Cardiac muscle cell (in vitro differentiated cells and primary cell): Measurements from ENCODE around the gene SAMD4B. TPM values are rescaled to one million over a fixed set of nuclear protein-coding genes. Genes with fewer than 3 reads are reported as not detected.

ENCODE experiments used
- DNase-seq, 2 donors: peaks; one replicate each; pipeline versions ENCODE4 v3.0.0 to v3.0.0-alpha.2; 2010 to 2017; ENCODE audit warnings: low read depth in 1 of 2, low spot score in 1 of 2
- H3K27ac ChIP-seq: fragments of 200-600 bp; sonication (generic); 2 replicates; pipeline ENCODE4 v1.5.1; 2016
- H3K27me3 ChIP-seq: fragments of 200-600 bp; sonication (generic); 2 replicates; pipeline ENCODE4 v1.6.0; 2016; ENCODE audit warnings: control low read depth
- H3K36me3 ChIP-seq: fragments of 200-600 bp; sonication (generic); 2 replicates; pipeline ENCODE4 v1.5.1; 2016; ENCODE audit warnings: control low read depth
- H3K4me1 ChIP-seq: fragments of 200-600 bp; sonication (generic); 2 replicates; pipeline ENCODE4 v1.8.1; 2017; ENCODE audit warnings: low read depth, mild to moderate bottlenecking, mixed run types
- H3K4me3 ChIP-seq: fragments of 200-600 bp; sonication (generic); 2 replicates; pipeline ENCODE4 v1.5.1; 2016; ENCODE audit warnings: mild to moderate bottlenecking
- H3K9me3 ChIP-seq: fragments of 200-600 bp; sonication (generic); 2 replicates; pipeline ENCODE4 v1.5.1; 2017; ENCODE audit warnings: low read depth, mild to moderate bottlenecking, control low read depth
- polyA plus RNA-seq: library from polyadenylated mRNA; unstranded; fragments of >200 nt; fragmentation: Nextera tagmentation; extraction: Ambion mirVana; gene quantifications from 2 replicates; pipeline ENCODE4 v1.2.1, GENCODE V29; 2016
- total RNA-seq: library from RNA; depleted of rRNA; stranded (reverse); fragments of >200 nt; gene quantifications from 2 replicates; pipeline ENCODE4 v1.2.3, GENCODE V29; 2016
- TF ChIP-seq, protein P1 (sequence below): IDR thresholded peaks from 2 replicates; pipeline ENCODE4 v1.5.1; 2012; ENCODE audit warnings: low read depth, mild to moderate bottlenecking, low read length

Gene SAMD4B
- total and polyA plus RNA-seq, 2 experiments from 2014 or later = 120 to 183 TPM

GRCh38 chr19:39406656-39407409 is 64.6 kb downstream of the SAMD4B start, which contains the start of gene ZFP36:
TSS of gene ZFP36 (plus strand) at chr19:39406847. CDS start at chr19:39406905, 58 bp downstream.
- Histone ChIP-seq H3K9me3 (no peaks in the 10 kb centered on the region), H3K36me3 (no peaks in the 10 kb centered on the region), H3K27ac (peak within 1 kb of the TSS; percentile 86), H3K4me1 (peaks cover 27% of the 10 kb centered on the region), H3K27me3 (no peaks in the 10 kb centered on the region), H3K4me3 (peak within 1 kb of the TSS; percentile 89)
- TF ChIP-seq, protein P1, sequence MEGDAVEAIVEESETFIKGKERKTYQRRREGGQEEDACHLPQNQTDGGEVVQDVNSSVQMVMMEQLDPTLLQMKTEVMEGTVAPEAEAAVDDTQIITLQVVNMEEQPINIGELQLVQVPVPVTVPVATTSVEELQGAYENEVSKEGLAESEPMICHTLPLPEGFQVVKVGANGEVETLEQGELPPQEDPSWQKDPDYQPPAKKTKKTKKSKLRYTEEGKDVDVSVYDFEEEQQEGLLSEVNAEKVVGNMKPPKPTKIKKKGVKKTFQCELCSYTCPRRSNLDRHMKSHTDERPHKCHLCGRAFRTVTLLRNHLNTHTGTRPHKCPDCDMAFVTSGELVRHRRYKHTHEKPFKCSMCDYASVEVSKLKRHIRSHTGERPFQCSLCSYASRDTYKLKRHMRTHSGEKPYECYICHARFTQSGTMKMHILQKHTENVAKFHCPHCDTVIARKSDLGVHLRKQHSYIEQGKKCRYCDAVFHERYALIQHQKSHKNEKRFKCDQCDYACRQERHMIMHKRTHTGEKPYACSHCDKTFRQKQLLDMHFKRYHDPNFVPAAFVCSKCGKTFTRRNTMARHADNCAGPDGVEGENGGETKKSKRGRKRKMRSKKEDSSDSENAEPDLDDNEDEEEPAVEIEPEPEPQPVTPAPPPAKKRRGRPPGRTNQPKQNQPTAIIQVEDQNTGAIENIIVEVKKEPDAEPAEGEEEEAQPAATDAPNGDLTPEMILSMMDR = no peak
- DNase-seq = peak; percentile 90

DNA sequence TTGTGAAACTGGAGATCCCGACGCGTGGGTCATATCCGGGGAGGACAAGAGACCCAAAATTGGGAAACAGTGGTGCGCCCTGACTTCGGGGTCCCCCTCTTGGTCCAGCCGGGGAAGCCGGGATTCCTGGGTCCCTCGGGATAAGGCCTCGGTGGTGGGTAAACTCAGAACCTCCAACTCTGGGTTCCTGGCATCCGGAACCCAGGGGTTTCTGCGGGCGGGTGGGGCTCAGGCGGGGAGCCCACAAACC is 65.1 kb downstream of the SAMD4B start:
- Histone ChIP-seq H3K27me3 (no peaks in the 10 kb centered on the region), H3K4me1 (peaks cover 22% of the 10 kb centered on the region), H3K36me3 (no peaks in the 10 kb centered on the region), H3K9me3 (no peaks in the 10 kb centered on the region), H3K27ac (peak overlapping the region; percentile 86), H3K4me3 (peak overlapping the region; percentile 89)
- TF ChIP-seq, protein P1 = no peak
- DNase-seq = no peak

- DNase-seq = peak in 1 of 2 donors; percentile 50
- Histone ChIP-seq H3K36me3 (no peaks in the 10 kb centered on the region), H3K4me3 (peak overlapping the region; percentile 89), H3K27me3 (no peaks in the 10 kb centered on the region), H3K9me3 (no peaks in the 10 kb centered on the region), H3K27ac (no peak overlapping the region), H3K4me1 (peaks cover 21% of the 10 kb centered on the region)
- TF ChIP-seq, protein P1 = no peak
Measured at GRCh38 chr19:39407660-39408391, 65.6 kb downstream of the SAMD4B start.

DNA sequence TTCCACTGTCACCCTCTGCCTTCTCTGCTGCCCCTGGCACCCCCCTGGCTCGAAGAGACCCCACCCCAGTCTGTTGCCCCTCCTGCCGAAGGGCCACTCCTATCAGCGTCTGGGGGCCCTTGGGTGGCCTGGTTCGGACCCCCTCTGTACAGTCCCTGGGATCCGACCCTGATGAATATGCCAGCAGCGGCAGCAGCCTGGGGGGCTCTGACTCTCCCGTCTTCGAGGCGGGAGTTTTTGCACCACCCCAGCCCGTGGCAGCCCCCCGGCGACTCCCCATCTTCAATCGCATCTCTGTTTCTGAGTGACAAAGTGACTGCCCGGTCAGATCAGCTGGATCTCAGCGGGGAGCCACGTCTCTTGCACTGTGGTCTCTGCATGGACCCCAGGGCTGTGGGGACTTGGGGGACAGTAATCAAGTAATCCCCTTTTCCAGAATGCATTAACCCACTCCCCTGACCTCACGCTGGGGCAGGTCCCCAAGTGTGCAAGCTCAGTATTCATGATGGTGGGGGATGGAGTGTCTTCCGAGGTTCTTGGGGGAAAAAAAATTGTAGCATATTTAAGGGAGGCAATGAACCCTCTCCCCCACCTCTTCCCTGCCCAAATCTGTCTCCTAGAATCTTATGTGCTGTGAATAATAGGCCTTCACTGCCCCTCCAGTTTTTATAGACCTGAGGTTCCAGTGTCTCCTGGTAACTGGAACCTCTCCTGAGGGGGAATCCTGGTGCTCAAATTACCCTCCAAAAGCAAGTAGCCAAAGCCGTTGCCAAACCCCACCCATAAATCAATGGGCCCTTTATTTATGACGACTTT is 66.4 kb downstream of the SAMD4B start:
- H3K36me3 ChIP-seq = no peaks in the 10 kb centered on the region
- H3K27ac ChIP-seq = no peak overlapping the region
- peak overlapping the region; percentile 71 for H3K4me3 ChIP-seq
- TF ChIP-seq, protein P1 = no peak
- no peaks in the 10 kb centered on the region for H3K9me3 ChIP-seq
- peak in 1 of 2 donors; percentile 67 for DNase-seq
- H3K4me1 ChIP-seq = peaks cover 15% of the 10 kb centered on the region
- H3K27me3 ChIP-seq = no peaks in the 10 kb centered on the region

DNA sequence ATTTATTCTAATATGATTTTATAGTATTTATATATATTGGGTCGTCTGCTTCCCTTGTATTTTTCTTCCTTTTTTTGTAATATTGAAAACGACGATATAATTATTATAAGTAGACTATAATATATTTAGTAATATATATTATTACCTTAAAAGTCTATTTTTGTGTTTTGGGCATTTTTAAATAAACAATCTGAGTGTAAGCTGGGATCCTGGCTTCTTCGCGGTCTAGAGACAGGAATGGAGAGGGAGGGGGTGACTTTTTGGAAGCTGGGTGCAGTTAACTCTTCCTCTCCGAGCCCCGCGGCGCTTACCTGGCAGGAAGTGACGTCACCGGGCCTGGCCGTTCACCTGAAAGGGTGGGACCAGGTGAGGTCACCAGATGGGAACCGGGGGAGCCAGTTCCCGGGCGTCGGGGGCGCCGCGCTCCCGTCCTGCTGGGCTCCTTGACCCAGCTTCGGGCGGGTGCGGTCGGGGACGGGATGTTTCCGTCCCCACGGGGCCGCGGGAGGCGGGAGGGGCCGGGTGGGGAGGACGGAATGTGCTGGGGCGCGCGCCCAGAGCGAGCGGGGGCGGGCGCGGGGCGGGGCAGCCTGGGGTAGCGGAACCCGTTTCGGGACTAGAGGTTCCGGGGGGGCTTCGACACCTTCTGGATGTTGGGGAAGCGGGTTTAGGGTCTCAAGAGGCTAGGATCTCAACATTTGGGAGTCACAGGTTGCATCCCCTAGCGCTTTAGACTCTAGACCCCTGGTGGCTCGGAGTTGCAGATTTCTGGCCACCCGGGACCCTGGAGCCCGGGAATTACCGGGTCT is 67.2 kb downstream of the SAMD4B start:
- peak; percentile 58 to 88 for DNase-seq
- Histone ChIP-seq H3K4me3 (peak overlapping the region; percentile 71), H3K36me3 (no peaks in the 10 kb centered on the region), H3K27ac (peak overlapping the region; percentile 94), H3K27me3 (no peaks in the 10 kb centered on the region), H3K4me1 (peaks cover 14% of the 10 kb centered on the region), H3K9me3 (no peaks in the 10 kb centered on the region)
- TF ChIP-seq, protein P1 = peak; percentile 9
